Left ventricle myocardium inferior (tissue), 1 donor: ENCODE data around the gene MOK. TPM values are rescaled to one million over a fixed set of nuclear protein-coding genes. Genes with fewer than 3 reads are reported as not detected.
"Not testable (repeated sequence)": the region's sequence is repeated elsewhere in the genome, so short reads cannot be mapped to it uniquely, and the experiment has no call there.

Experiments
- DNase-seq: peaks from one replicate; pipeline ENCODE4 v3.0.0-alpha.2; 2020
- H3K27ac ChIP-seq: fragments of 200-600 bp; replicated peaks from 2 replicates; pipeline ENCODE4 v1.8.0; 2021
- H3K27me3 ChIP-seq: fragments of 200-600 bp; 2 replicates; pipeline ENCODE4 v1.8.0; 2021; ENCODE audit warnings: low read depth
- H3K36me3 ChIP-seq: fragments of 200-600 bp; 2 replicates; pipeline ENCODE4 v1.8.0; 2021
- H3K4me1 ChIP-seq: fragments of 200-600 bp; 2 replicates; pipeline ENCODE4 v1.8.0; 2021
- H3K4me3 ChIP-seq: fragments of 200-600 bp; 2 replicates; pipeline ENCODE4 v1.8.0; 2021; ENCODE audit warnings: mild to moderate bottlenecking, moderate library complexity
- H3K9me3 ChIP-seq: fragments of 200-600 bp; replicated peaks from 2 replicates; pipeline ENCODE4 v1.8.0; 2021
- CTCF ChIP-seq: fragments of 200-600 bp; IDR thresholded peaks from 2 replicates; pipeline ENCODE4 v1.8.0; 2021; ENCODE audit warnings: antibody characterized with exemption, mild to moderate bottlenecking, borderline replicate concordance
- intact Hi-C: fragments of 100-400 bp; cut with micrococcal nuclease; formaldehyde crosslinking; loops from one replicate; pipeline ENCODE4 v1.11.0; 2022
- total RNA-seq: library from RNA; stranded (reverse); fragmentation: NEBNext Ultra II Directional; extraction: Animal tissue kit (Norgen Biotek cat#: 25700); gene quantifications from one replicate; pipeline ENCODE4 v1.2.1, GENCODE V29; 2021
- donor health status: DM: no; HTN: yes; CAD: no; lungs with severe emphysema.

The MOK gene
- total RNA-seq, 1 donor from 2014 or later, result 12.2 TPM

DNA sequence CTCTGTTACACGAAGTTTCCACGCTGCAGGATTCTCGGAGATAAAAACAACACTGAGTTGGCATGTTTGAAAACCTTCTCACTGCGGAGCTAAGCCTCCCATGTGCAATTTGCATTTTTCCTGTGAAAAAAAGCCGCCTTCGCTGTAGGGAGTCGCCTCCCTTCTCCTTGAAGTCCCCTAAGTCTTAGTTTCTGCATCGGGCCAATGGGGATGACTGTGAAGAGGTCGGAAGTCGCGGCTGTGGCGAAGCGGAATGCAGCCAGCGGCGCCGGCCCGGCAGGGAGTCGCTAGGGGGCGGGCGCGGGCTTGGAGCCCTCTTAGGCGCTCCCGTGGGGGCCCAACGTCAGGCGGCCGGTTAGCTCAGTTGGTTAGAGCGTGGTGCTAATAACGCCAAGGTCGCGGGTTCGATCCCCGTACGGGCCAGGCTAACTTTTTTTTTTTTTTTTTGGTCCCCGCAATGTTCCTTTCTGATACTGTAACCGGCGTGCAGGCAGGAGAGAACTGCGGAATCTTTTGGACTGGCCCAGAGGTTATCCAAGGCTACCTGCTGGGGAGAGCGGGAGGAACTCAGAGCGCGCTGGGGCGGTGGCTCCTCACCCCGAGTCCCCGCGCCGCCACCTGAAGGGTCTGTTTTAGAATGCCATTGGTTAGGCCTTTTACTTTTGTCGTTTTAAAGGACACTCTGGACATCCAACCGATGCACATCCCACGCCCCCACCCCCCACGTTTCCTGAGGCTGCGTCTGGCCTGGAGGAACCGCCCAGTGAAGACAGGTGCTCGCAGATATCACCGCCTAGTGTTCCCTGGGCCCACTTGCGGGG is 12.0 kb upstream of the MOK start:
- Histone ChIP-seq H3K4me1 (peaks cover 64% of the 10 kb centered on the region), H3K9me3 (no peaks in the 10 kb centered on the region), H3K4me3 (peak overlapping the region; percentile 68), H3K27ac (peak overlapping the region; percentile 97), H3K36me3 (no peaks in the 10 kb centered on the region), H3K27me3 (no peaks in the 10 kb centered on the region)
- peak; percentile 92 for DNase-seq
- peak; percentile 80 for TF ChIP-seq CTCF
- intact Hi-C loops, result no loop called here

- TF ChIP-seq CTCF, result no peak
- Histone ChIP-seq H3K36me3 (no peaks in the 10 kb centered on the region), H3K4me1 (peaks cover 64% of the 10 kb centered on the region), H3K27ac (peak overlapping the region; percentile 97), H3K27me3 (no peaks in the 10 kb centered on the region), H3K9me3 (no peaks in the 10 kb centered on the region), H3K4me3 (peak overlapping the region; percentile 68)
- intact Hi-C loops, result no loop called here
- DNase-seq, result no peak
Observed at GRCh38 chr14:102316338-102316742, 11.4 kb upstream of the MOK start.

GRCh38 chr14:102315121-102315520 is 10.2 kb upstream of the MOK start:
- Histone ChIP-seq H3K9me3 (no peaks in the 10 kb centered on the region), H3K4me1 (peaks cover 53% of the 10 kb centered on the region), H3K27ac (no peak overlapping the region), H3K36me3 (no peaks in the 10 kb centered on the region), H3K27me3 (no peaks in the 10 kb centered on the region), H3K4me3 (peak overlapping the region; percentile 68)
- no peak for TF ChIP-seq CTCF
- intact Hi-C loops, result no loop called here
- no peak for DNase-seq

- no peaks in the 10 kb centered on the region for H3K27me3 ChIP-seq
- H3K36me3 ChIP-seq, result no peaks in the 10 kb centered on the region
- peak overlapping the region; percentile 52 for H3K27ac ChIP-seq
- peak; percentile 99 for TF ChIP-seq CTCF
- peak overlapping the region; percentile 68 for H3K4me3 ChIP-seq
- intact Hi-C loops, result loop anchor here (5.0 kb wide), 1 partner anchor 77 kb away; no protein-coding TSS in a partner anchor
- DNase-seq, result peak; percentile 87
- H3K9me3 ChIP-seq, result no peaks in the 10 kb centered on the region
- H3K4me1 ChIP-seq, result peaks cover 50% of the 10 kb centered on the region
Observed at GRCh38 chr14:102314242-102315011, 9.5 kb upstream of the MOK start.

DNA sequence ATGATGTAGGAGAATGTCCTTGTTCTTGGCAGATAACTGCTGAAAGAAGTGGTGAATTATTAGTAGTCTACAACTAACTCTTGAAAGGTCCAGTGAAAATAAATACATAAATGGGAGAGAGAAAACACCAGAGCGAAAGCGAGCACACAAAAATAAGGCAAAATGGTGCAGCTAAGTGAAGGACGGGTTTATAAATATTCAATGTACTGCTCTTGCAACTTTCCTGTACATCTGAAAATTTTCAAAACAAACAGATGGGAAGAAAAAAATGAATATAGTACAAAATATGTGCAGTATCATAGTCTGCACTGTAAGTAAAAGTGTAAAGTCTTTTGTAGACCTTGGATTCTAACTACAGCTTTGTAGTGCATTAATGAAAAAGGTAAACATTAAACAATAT is 1.3 kb downstream of the MOK start:
- H3K4me3 ChIP-seq, result peak overlapping the region; percentile 77
- DNase-seq, result no peak
- peaks cover 19% of the 10 kb centered on the region for H3K4me1 ChIP-seq
- intact Hi-C loops, result no loop called here
- no peaks in the 10 kb centered on the region for H3K36me3 ChIP-seq
- H3K9me3 ChIP-seq, result no peaks in the 10 kb centered on the region
- no peak overlapping the region for H3K27ac ChIP-seq
- no peaks in the 10 kb centered on the region for H3K27me3 ChIP-seq
- TF ChIP-seq CTCF, result no peak

GRCh38 chr14:102298303-102299070 is 6.5 kb downstream of the MOK start:
- intact Hi-C loops, H3K4me3 ChIP-seq, H3K9me3 ChIP-seq, H3K27ac ChIP-seq, DNase-seq, H3K27me3 ChIP-seq, H3K36me3 ChIP-seq: not testable (repeated sequence)
- H3K4me1 ChIP-seq, result peaks cover 19% of the 10 kb centered on the region
